Measurements from ENCODE around the gene SLC29A3.
"Not testable (repeated sequence)": the region's sequence is repeated elsewhere in the genome, so short reads cannot be mapped to it uniquely, and the experiment has no call there.

The SLC29A3 gene

GRCh38 chr10:71346731-71347130, 27.7 kb downstream of the SLC29A3 start:
- DNase-seq (ENCODE audit: low read depth), result no peak

- DNase-seq (ENCODE audit: low read depth), result no peak
Observed at GRCh38 chr10:71347587-71348395, 28.7 kb downstream of the SLC29A3 start.

DNA sequence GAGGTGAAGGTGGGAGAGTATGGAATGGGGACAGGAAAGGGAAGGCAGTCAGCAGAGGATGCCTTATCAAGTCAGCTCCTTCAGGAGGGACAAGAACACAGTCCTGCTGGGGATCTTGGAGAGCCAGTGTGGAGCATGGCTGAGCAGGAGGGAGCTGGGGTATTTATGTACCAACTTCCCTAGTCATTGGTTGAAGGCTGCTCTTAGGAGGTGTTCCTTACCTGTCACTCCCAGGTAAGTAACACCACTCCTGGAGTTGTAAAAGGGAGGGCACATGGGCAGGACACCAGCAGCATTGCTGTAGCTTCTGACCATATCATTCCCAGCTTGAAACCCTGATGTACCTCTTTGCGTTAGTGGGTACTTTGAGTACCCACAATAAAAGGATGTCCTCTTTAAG, 29.8 kb downstream of the SLC29A3 start:
- no peak for DNase-seq (ENCODE audit: low read depth)

DNA sequence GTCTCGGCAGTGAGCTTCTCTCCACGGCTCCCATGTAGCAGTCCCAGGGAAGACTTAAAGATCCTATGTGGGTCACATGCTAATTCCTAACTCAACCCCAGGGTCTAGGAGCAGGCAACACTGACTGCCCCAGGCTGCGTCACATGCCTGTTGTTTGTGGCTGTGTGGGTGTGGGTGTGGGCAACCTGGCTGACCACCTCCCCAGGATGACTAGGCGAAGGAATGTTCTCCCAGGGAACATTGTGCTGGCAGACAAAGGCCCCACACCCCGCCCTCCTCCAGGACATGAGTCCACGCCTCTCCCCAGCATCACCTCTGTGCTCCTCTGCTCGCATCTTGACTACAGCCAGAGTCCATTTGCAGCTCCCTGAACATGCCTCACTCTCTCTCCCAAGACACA, 30.3 kb downstream of the SLC29A3 start:
- DNase-seq (ENCODE audit: low read depth), result no peak

GRCh38 chr10:71351087-71351486, 32.0 kb downstream of the SLC29A3 start:
- no peak for DNase-seq (ENCODE audit: low read depth)

DNA sequence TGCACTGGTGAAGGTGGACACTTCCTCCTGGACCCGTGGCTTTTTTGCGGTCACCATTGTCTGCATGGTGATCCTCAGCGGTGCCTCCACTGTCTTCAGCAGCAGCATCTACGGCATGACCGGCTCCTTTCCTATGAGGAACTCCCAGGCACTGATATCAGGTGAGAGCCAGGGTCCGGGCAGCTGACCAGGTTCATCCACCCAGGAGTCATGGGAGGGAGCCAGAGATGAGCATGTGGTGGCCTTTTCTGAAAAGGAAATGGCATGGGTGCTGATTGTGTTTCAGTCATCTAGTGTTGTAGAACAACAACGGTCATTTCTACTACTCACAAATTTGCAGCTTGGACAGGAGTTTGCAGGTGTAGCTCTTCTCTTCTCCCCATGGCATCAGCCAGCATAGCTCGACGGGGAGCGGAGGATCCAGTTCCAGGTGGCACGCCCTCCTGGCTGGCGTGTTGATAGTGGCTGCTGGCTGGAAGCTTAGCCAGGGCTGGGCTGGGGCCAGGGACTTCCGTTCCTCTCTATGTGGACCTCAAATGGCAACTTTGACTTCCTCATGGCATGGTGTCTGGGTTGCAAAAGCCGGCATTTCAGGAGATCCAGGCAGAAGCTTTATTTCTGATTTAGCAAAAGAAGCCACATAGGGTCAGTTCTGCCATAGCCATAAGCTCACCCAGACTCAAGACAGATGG, 32.7 kb downstream of the SLC29A3 start:
- DNase-seq (ENCODE audit: low read depth), result no peak

GRCh38 chr10:71353639-71354038, 34.6 kb downstream of the SLC29A3 start:
- no peak for DNase-seq (ENCODE audit: low read depth)

DNA sequence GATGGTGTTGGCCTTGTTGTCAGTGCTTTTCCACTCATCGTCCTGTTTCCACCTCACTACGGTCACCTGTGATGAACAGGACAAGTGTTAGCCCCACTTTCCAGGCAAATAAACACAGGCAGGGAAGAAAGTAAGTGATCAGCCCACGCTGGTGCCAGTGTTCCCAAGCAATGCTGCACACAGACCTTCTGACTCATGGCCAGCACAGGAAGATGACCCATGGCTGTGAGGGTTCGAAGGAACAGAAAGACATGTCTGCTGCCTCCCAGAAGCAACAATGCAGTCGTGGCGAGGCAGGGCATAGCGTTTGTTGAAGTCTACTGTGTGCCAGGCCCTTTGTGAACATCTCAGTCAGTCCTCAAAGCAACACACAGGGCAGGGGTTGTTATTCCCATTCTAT, 35.7 kb downstream of the SLC29A3 start:
- no peak for DNase-seq (ENCODE audit: low read depth)

- no peak for DNase-seq (ENCODE audit: low read depth)
Observed at GRCh38 chr10:71355886-71356285, 36.8 kb downstream of the SLC29A3 start.

DNA sequence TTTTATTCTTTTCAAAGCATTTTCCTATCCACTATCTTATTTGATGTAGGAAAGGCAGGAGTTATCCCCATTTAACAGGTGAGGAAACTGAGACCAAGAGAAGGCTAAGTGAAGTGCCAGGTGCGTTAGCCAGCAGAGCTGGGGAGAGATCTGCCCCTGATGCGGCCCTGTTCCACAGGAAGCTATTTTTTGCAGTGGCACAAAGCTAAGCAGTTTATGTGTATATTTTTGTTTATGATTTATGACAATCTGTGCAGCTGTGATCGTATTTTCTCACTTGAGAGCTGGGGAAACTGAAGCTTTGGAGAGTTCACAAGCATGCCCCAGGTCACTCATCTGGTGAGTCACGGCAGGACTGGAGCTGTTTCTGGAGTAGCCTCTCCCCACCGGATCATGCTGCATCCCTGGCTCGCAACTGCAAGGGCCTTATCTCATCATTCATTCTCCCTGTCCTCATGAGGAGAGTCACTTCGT, 38.8 kb downstream of the SLC29A3 start:
- no peak for DNase-seq (ENCODE audit: low read depth)

DNA sequence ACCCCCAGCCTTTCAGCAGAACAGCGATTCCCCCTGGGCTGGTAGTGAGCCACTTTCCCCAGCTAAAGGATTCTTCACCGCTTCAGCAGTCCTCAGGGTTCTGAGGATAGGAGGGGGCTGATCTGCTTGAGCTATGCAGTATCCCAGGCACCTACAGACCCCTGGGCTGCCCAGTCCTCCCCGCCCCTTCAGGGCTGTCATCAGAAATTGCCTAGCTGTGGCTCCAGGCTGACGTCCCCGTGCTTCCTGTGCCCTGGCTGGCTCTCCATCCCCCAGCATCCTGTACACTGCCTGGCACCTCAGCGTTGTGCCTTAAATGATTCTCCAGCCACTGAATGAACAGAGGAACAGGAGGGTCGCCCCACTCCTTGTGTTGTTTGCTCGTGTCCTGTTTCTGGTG, 39.2 kb downstream of the SLC29A3 start:
- no peak for DNase-seq (ENCODE audit: low read depth)

DNA sequence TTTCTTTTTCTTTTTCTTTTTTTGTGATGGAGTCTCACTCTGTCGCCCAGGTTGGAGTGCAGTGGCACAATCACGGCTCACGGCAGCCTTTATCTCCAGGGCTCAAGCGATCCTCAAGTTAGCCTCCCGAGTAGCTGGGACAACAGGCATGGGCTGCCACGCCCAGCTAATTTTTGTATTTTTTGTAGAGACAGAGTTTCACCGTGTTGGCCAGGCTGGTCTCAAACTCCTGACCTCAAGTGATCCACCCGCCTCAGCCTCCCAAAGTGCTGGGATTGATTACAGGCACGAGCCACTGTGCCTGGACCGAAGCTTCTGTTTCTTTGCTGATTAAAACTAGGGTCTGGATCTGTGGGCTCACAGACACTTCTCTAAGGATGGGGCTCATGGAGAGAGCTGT, 39.8 kb downstream of the SLC29A3 start:
- DNase-seq (ENCODE audit: low read depth), result not testable (repeated sequence)

DNA sequence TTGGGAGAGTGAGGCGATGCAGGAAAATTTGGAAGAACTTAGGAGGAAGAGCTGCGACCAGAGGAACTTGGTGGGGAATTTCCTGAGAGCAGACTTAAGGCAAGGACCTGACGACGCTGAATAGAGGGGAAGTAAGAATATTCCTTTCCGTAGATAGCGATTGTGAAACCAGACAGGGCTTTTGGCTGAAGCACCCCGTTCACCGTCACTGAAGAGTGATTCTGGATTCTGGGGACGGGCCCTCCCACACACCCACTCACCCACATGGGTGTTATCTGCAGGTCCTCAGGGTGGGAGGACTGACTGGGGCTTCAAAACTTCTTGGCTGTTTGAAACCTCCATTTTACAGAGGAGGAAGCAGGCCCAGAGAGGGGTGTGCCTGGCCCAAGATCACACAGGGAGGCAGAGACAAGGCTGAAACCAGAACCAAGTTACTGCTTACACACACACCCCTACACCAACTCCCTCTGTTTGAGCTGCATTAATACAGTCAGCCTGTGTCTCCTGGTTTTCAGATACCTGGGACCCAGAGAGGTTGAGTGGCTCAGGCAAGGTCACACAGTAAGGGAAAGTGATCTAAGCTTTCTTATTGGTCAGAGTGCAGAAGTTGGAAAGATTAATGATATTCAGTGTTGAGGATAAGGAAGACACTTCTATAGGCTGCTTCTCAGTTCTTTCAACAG, 40.4 kb downstream of the SLC29A3 start:
- DNase-seq (ENCODE audit: low read depth), result no peak

- DNase-seq (ENCODE audit: low read depth), result no peak
Observed at GRCh38 chr10:71360735-71361134, 41.7 kb downstream of the SLC29A3 start.

GRCh38 chr10:71361581-71361980, 42.5 kb downstream of the SLC29A3 start:
- DNase-seq (ENCODE audit: low read depth), result no peak

DNA sequence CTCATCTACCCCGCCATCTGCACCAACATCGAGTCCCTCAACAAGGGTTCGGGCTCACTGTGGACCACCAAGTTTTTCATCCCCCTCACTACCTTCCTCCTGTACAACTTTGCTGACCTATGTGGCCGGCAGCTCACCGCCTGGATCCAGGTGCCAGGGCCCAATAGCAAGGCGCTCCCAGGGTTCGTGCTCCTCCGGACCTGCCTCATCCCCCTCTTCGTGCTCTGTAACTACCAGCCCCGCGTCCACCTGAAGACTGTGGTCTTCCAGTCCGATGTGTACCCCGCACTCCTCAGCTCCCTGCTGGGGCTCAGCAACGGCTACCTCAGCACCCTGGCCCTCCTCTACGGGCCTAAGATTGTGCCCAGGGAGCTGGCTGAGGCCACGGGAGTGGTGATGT, 43.1 kb downstream of the SLC29A3 start:
- DNase-seq (ENCODE audit: low read depth), result no peak

GRCh38 chr10:71363936-71364335, 44.9 kb downstream of the SLC29A3 start:
- no peak for DNase-seq (ENCODE audit: low read depth)

- no peak for DNase-seq (ENCODE audit: low read depth)
Observed at GRCh38 chr10:71365366-71365765, 46.3 kb downstream of the SLC29A3 start.

DNA sequence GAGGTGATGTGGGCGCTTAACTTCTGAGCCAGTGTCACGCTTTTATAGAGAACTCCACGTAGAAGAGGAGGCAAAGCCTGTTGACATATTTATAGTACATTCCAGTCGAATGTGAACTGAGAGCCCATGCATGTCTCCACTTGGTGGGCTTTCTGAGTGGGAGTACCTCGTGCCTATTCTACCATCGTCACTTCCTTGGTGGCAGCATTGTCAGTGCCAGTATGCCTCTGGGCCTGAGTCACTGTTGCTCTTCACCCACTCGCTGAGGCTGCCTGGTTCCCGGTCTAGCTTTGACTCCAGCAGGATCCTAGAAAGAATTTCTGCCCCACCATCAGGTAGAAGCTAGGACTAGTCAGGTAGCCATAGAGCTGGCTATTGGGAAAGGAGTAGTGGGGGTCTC, 47.6 kb downstream of the SLC29A3 start:
- DNase-seq (ENCODE audit: low read depth), result no peak

- DNase-seq (ENCODE audit: low read depth), result no peak
Observed at GRCh38 chr10:71367271-71367670, 48.2 kb downstream of the SLC29A3 start.

DNA sequence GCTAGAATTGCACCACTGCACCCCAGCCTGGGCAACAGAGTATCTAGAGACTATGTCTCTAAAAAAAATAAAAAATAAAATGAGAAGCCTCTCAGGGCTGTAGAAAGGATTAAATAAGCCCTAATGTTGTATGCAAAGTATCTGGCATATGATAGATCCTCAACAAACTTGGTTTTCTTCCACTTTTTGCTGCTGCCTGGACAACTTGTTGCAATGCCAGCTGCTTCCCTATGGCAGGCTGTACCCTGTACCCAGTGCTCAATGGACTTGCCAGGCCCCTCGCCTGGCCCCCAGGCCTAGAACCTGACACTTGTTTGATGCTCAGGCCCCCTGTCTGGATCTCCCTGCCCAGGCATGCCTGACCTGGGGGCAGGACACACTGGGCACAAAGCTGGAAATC, 49.1 kb downstream of the SLC29A3 start:
- no peak for DNase-seq (ENCODE audit: low read depth)

DNA sequence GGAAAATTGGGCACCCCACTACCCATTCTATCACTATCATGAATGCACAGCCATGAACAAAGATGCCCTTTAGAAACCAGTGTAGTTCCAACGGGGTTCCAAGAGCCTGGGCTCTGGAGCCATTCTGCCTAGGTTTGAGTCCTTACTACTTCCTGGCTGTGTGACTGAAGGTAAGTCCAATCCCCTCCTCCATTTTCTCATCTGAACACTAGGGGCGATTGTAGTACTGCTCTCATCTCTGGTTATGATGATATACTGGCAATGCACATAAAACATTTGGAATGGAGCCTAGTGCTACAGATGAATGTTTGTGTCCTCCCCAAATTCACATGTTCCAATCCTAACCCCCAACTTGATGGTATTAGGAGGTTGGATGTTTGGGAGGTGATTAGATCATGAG, 49.6 kb downstream of the SLC29A3 start:
- DNase-seq (ENCODE audit: low read depth), result no peak

- no peak for DNase-seq (ENCODE audit: low read depth)
Observed at GRCh38 chr10:71369602-71370001, 50.5 kb downstream of the SLC29A3 start.
